Epithelial cell of prostate (primary cell): ENCODE data around the gene PARD6B.
"Not testable (repeated sequence)": the region's sequence is repeated elsewhere in the genome, so short reads cannot be mapped to it uniquely, and the experiment has no call there.

ENCODE experiments used
- DNase-seq: peaks from one replicate; pipeline ENCODE4 v3.0.0-alpha.2; 2011; ENCODE audit warnings: low read depth, low spot score
- H3K27ac ChIP-seq: fragments of 450-650 bp; 2 replicates; pipeline ENCODE4 v1.5.1; 2017; ENCODE audit warnings: mild to moderate bottlenecking

The PARD6B gene

GRCh38 chr20:50743087-50743486, 11.7 kb downstream of the PARD6B start:
- H3K27ac ChIP-seq: peak overlapping the region; percentile 51
- DNase-seq: no peak

GRCh38 chr20:50744143-50744792, 12.9 kb downstream of the PARD6B start:
- H3K27ac ChIP-seq: peak overlapping the region; percentile 51
- DNase-seq: no peak

GRCh38 chr20:50745634-50746137, 14.3 kb downstream of the PARD6B start:
- H3K27ac ChIP-seq: peak overlapping the region; percentile 51
- no peak for DNase-seq

GRCh38 chr20:50746138-50746940, 15.0 kb downstream of the PARD6B start:
- DNase-seq: no peak

GRCh38 chr20:50747275-50747674, 15.9 kb downstream of the PARD6B start:
- no peak overlapping the region for H3K27ac ChIP-seq
- DNase-seq: no peak

More at GRCh38 chr20:50746138-50746940, 15.0 kb downstream of the PARD6B start:
- peak overlapping the region; percentile 51 for H3K27ac ChIP-seq

- DNase-seq: no peak
- H3K27ac ChIP-seq: no peak overlapping the region
Measured at GRCh38 chr20:50750145-50750671, 18.8 kb downstream of the PARD6B start.

GRCh38 chr20:50753152-50753551, 21.8 kb downstream of the PARD6B start:
- DNase-seq: no peak
- no peak overlapping the region for H3K27ac ChIP-seq

GRCh38 chr20:50754420-50754819, 23.0 kb downstream of the PARD6B start:
- DNase-seq: no peak
- no peak overlapping the region for H3K27ac ChIP-seq

- no peak for DNase-seq
Measured at GRCh38 chr20:50756447-50756846, 25.1 kb downstream of the PARD6B start.

GRCh38 chr20:50758469-50758868, 27.1 kb downstream of the PARD6B start:
- no peak for DNase-seq
- peak overlapping the region; percentile 99 for H3K27ac ChIP-seq

More at GRCh38 chr20:50756447-50756846, 25.1 kb downstream of the PARD6B start:
- no peak overlapping the region for H3K27ac ChIP-seq

GRCh38 chr20:50758992-50759391, 27.6 kb downstream of the PARD6B start:
- peak overlapping the region; percentile 99 for H3K27ac ChIP-seq
- DNase-seq: no peak

GRCh38 chr20:50759678-50760077, 28.3 kb downstream of the PARD6B start:
- peak overlapping the region; percentile 99 for H3K27ac ChIP-seq
- no peak for DNase-seq

- no peak for DNase-seq
- H3K27ac ChIP-seq: peak overlapping the region; percentile 99
Measured at GRCh38 chr20:50762045-50762422, 30.7 kb downstream of the PARD6B start.

GRCh38 chr20:50762435-50763220, 31.2 kb downstream of the PARD6B start:
- peak overlapping the region; percentile 99 for H3K27ac ChIP-seq
- DNase-seq: peak; percentile 56

- DNase-seq: not testable (repeated sequence)
- H3K27ac ChIP-seq: peak overlapping the region; percentile 99
Measured at GRCh38 chr20:50763550-50764458, 32.4 kb downstream of the PARD6B start.

- DNase-seq: not testable (repeated sequence)
Measured at GRCh38 chr20:50765251-50765650, 33.9 kb downstream of the PARD6B start.

GRCh38 chr20:50765674-50766073, 34.3 kb downstream of the PARD6B start:
- H3K27ac ChIP-seq: no peak overlapping the region
- no peak for DNase-seq

More at GRCh38 chr20:50765251-50765650, 33.9 kb downstream of the PARD6B start:
- H3K27ac ChIP-seq: not testable (repeated sequence)

- DNase-seq, H3K27ac ChIP-seq: not testable (repeated sequence)
Measured at GRCh38 chr20:50766955-50767809, 35.8 kb downstream of the PARD6B start.
